ENCODE data around the gene PRDM16. TPM values are rescaled to one million over a fixed set of nuclear protein-coding genes. Genes with fewer than 3 reads are reported as not detected.

Gene PRDM16
- total and polyA plus RNA-seq, 2 experiments from 2014 or later: 0.14 to 0.16 TPM

DNA sequence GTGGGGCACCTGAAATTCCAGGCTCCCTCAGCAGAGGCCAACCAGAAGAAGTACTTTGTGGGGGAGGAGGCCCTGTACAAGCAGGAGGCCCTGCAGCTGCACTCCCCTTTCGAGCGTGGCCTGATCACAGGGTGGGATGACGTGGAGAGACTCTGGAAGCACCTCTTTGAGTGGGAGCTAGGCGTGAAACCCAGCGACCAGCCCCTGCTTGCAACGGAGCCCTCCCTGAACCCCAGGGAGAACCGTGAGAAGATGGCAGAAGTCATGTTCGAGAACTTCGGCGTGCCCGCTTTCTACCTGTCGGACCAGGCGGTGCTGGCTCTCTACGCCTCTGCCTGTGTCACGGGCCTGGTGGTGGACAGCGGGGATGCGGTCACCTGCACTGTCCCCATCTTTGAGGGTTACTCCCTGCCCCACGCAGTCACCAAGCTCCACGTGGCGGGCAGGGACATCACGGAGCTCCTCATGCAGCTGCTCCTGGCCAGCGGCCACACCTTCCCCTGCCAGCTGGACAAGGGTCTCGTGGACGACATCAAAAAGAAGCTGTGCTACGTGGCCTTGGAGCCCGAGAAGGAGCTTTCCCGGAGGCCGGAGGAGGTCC is 47.1 kb upstream of the PRDM16 start:
- no peaks in the 10 kb centered on the region; the same call in 1 of the 2 replicates for H3K4me1 ChIP-seq (ENCODE audit: insufficient read depth)
- no peak overlapping the region for H3K4me3 Mint-ChIP-seq
- TF ChIP-seq, protein P1, sequence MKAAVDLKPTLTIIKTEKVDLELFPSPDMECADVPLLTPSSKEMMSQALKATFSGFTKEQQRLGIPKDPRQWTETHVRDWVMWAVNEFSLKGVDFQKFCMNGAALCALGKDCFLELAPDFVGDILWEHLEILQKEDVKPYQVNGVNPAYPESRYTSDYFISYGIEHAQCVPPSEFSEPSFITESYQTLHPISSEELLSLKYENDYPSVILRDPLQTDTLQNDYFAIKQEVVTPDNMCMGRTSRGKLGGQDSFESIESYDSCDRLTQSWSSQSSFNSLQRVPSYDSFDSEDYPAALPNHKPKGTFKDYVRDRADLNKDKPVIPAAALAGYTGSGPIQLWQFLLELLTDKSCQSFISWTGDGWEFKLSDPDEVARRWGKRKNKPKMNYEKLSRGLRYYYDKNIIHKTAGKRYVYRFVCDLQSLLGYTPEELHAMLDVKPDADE (IDR thresholded peaks at IDR 0.05): no peak
- no peak for TF ChIP-seq EZH2phosphoT487 (IDR thresholded peaks at IDR 0.05; ENCODE audit: unreplicated experiment)
- TF ChIP-seq NANOG (IDR thresholded peaks at IDR 0.05; ENCODE audit: borderline replicate concordance): no peak
- no peak for TF ChIP-seq CREB1 (CRISPR knock-in tag; IDR thresholded peaks at IDR 0.05; ENCODE audit: low read depth)
- TF ChIP-seq ZNF462 (CRISPR knock-in tag; IDR thresholded peaks at IDR 0.05): no peak
- no peak for TF ChIP-seq STAT1 (IDR thresholded peaks at IDR 0.05; ENCODE audit: unreplicated experiment)
- TF ChIP-seq ZNF331 (CRISPR knock-in tag; IDR thresholded peaks at IDR 0.05; ENCODE audit: low read depth): no peak
- TF ChIP-seq CTCF (conservative IDR thresholded peaks at IDR 0.05; ENCODE audit: low read depth in 2 of 2): no peak
- no peak for TF ChIP-seq ZNF114 (CRISPR knock-in tag; IDR thresholded peaks at IDR 0.05)
- TF ChIP-seq JUNB (IDR thresholded peaks at IDR 0.05; ENCODE audit: unreplicated experiment): no peak
- no peak for TF ChIP-seq EZH2 (IDR thresholded peaks at IDR 0.05; ENCODE audit: low read depth, unreplicated experiment)
- no peak for TF ChIP-seq POLR2AphosphoS5 (IDR thresholded peaks at IDR 0.05; ENCODE audit: low read depth)
- TF ChIP-seq, protein P2, sequence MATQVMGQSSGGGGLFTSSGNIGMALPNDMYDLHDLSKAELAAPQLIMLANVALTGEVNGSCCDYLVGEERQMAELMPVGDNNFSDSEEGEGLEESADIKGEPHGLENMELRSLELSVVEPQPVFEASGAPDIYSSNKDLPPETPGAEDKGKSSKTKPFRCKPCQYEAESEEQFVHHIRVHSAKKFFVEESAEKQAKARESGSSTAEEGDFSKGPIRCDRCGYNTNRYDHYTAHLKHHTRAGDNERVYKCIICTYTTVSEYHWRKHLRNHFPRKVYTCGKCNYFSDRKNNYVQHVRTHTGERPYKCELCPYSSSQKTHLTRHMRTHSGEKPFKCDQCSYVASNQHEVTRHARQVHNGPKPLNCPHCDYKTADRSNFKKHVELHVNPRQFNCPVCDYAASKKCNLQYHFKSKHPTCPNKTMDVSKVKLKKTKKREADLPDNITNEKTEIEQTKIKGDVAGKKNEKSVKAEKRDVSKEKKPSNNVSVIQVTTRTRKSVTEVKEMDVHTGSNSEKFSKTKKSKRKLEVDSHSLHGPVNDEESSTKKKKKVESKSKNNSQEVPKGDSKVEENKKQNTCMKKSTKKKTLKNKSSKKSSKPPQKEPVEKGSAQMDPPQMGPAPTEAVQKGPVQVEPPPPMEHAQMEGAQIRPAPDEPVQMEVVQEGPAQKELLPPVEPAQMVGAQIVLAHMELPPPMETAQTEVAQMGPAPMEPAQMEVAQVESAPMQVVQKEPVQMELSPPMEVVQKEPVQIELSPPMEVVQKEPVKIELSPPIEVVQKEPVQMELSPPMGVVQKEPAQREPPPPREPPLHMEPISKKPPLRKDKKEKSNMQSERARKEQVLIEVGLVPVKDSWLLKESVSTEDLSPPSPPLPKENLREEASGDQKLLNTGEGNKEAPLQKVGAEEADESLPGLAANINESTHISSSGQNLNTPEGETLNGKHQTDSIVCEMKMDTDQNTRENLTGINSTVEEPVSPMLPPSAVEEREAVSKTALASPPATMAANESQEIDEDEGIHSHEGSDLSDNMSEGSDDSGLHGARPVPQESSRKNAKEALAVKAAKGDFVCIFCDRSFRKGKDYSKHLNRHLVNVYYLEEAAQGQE (IDR thresholded peaks at IDR 0.05; ENCODE audit: unreplicated experiment): no peak
- ATAC-seq: no peak
- no peaks in the 10 kb centered on the region for H3K36me3 ChIP-seq (ENCODE audit: insufficient read depth)
- H3K4me2 ChIP-seq: no peak overlapping the region
- no peaks in the 10 kb centered on the region for H4K20me1 ChIP-seq (replicated peaks; ENCODE audit: insufficient read depth)
- DNase-seq (ENCODE audit: low spot score): no peak
- no peak overlapping the region for H2AFZ ChIP-seq
- no peak overlapping the region for H3K27ac ChIP-seq (ENCODE audit: low read depth)
- no peak overlapping the region for H3K4me3 ChIP-seq
- no peak overlapping the region for H3K27ac Mint-ChIP-seq
- H3K27me3 ChIP-seq (ENCODE audit: insufficient read depth): no peaks in the 10 kb centered on the region
- peaks cover 10% of the 10 kb centered on the region; the same call in 2 of the 3 replicates for H3K4me1 Mint-ChIP-seq
- no peaks in the 10 kb centered on the region for H3F3A ChIP-seq (replicated peaks; ENCODE audit: low read depth)
- H3K79me2 ChIP-seq (replicated peaks; ENCODE audit: insufficient read depth): no peaks in the 10 kb centered on the region
- peaks cover 9% of the 10 kb centered on the region for H3K9me3 Mint-ChIP-seq
- H3K9me2 ChIP-seq (ENCODE audit: insufficient read depth): no peaks in the 10 kb centered on the region
- peaks cover 13% of the 10 kb centered on the region for H3K27me3 Mint-ChIP-seq (ENCODE audit: insufficient read depth, low read depth, poor library complexity)
- no peaks in the 10 kb centered on the region for H3K36me3 Mint-ChIP-seq (ENCODE audit: low read depth)

All from GM23338 (cell line).